ENCODE data around the gene SOX6. TPM values are rescaled to one million over a fixed set of nuclear protein-coding genes. Genes with fewer than 3 reads are reported as not detected.
"Not testable (repeated sequence)": the region's sequence is repeated elsewhere in the genome, so short reads cannot be mapped to it uniquely, and the experiment has no call there.

Gene SOX6
- 16.9 TPM for total RNA-seq
- long read RNA-seq, partial matches to known transcripts = 1 of 8 reads
- long read RNA-seq, other reads (novel, unspliced or antisense) = 7 of 8 reads

DNA sequence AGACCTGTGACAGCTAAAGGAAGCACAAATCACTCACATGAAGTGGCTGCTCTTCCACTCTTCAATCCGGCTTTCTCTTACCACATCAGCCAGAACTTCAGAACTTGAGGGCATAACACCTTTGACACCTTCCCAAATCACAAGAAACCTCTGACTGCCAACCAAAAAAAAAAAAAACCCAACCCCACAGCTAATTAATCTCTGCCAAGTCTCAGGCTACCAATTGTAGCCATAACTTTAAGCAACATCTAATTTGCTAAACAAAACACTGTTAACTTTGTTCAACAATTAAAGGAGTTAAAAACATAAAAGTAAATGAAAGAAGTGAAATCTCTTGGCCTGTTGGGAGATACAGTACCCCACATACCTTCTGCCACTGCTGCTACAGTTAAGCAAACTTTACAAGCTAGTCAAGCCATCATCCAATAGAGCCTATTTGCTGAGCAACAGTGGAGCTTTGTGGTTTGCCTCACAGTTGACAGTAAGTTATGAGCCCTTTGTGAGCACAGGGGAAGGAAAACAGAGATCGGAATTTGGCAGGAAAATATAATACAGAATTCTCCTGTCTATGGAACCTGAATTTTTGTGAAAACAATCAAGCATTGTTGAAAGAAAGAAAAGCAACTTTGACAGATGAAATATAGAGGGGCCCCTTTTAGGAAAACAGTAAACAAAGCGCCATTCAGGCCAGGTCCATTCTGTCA is at the start of gene SOX6:
TSS of gene SOX6 (minus strand) at position 490 of the 704 bp plus-strand sequence. CDS start 15,298 bp downstream, outside the sequence.
- ATAC-seq (peak; percentile 57), DNase-seq (no peak)
- intact Hi-C loops (cut with micrococcal nuclease) = no loop called here

DNA sequence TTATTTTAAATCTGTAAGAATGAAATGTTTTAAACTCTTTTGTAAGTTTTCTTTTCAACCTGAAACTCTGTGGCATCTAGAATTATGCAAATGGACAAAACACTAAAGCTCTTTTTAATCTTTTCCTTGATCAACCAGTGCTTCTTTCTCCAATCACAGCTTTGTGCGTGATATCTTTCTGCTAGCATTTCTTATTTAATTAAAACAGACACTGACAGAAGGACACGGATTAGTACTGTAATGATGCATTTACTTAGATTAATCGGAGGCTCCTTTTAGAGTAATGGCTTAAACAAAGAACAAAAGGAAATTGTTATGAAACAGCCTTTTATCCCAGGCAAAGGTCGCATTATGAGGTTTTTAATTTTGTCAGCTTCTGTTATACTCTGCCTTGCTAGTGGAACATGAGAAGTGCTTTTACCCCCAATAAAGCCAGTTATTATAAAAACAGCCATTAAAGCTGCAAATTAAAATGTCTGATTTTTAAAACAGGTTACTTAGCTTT is 48.5 kb upstream of the SOX6 start:
- DNase-seq = no peak
- intact Hi-C loops (cut with micrococcal nuclease) = no loop called here
- ATAC-seq = no peak

DNA sequence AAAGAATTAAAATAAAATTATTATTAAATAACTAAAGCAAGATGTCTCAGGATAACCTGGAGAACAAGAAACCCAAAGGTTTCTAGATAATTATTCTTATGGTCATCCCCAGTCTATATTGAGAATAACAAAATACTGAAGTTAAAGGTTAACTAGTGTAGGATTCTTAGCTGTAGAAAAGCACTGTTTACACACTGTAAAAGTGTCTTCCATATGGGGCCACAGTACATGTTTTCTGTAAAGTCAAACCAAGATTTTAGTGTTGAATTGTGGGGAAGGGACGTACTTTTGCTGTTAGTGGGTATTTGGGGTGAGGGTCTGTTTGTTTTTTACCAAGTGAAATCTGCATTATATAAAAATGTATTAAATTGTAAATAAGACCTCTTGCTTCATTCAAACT is 47.5 kb upstream of the SOX6 start:
- intact Hi-C loops (cut with micrococcal nuclease) = no loop called here
- DNase-seq = no peak
- ATAC-seq = no peak

DNA sequence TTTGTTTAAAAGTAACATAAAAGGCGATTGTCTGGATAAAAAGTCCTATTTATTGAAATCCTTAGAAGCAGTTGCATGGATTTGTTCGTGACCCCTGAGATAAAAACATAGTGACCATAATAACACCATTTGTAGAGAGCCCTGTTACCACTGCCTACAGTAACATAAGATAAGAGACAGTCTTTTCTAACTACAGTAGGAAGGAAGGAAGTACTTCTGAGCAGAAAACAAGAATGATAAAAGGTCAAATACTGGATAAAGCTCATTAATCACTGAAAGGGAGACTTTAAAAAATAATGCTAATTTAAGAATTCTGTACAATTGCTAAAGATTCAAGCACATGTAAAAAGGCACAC is 47.1 kb upstream of the SOX6 start:
- ATAC-seq = no peak
- intact Hi-C loops (cut with micrococcal nuclease) = no loop called here
- DNase-seq = no peak

DNA sequence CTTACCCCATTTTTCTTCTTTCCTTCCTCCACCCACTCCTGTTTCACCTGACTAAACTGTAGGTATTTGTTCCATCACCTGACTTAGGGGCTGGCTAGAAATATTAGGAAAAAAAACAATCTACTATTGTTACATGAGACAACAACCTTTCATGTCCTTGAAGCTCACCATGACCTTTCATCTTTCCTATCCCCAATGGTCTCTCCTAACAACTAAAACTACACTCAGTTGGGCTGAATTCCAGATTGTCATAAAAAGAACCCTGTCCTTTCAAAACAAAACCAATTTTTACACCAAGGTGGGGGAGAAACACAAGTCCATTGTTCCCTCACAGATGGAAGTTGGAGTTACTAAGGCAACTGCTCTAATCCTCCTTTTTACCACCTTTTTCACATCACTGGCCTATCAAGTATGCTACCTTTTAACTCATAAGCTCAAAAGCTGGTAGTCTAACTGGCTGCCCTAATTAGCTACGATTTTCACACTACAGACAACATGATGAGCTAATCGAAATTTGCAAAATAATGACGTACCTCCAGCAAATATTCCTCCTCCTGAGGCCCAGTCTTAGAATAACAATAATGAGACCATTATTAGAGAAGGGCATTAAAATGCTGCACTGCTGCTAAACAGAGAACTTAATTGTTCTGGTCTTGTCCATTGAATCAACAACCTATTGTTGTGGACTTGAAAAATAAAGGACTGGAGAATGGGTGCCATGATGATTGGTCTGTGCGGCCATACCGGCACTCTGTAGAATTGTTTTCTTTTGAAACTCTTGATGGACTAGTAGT is 46.5 kb upstream of the SOX6 start:
- no peak for ATAC-seq
- no peak for DNase-seq
- intact Hi-C loops (cut with micrococcal nuclease) = no loop called here

DNA sequence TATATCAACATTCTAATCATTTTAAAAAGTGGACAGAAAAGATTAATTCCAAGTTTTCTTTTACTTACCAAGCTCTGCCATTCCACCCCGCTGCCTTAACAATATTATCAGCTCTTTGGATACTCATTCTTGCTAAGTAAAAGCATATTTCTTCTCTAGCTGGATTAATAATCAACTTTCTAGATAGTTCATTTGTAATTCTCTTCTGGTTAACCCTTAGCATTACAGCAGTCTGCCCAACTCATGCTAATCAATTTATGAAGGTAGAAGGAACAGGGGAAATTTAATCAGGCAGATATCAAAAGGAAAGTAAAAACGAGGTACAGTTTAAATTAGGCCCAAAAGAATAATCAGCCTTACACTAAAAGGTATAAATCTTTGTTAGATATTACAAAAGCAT is 41.0 kb upstream of the SOX6 start:
- ATAC-seq = no peak
- intact Hi-C loops (cut with micrococcal nuclease) = no loop called here
- DNase-seq = no peak

DNA sequence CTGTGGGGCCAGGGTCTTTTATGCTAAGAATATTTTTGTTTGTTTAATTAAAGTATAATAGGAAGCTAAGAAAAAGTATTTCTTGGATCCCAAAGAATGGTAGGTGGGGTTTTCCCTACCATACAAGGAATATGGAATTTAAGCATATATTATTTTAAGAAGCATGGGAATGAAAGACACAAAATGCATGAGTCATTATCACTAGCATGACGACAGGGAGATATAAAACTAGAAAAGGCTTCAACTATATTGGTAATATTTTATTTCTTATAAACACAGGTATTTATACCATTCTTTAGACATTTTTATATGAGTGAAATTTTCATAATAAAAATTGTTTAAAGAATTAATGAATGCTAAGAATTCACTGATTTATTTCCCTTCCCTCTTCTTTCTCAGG is 39.3 kb upstream of the SOX6 start:
- DNase-seq (no peak), ATAC-seq (no peak)
- intact Hi-C loops (cut with micrococcal nuclease) = no loop called here

DNA sequence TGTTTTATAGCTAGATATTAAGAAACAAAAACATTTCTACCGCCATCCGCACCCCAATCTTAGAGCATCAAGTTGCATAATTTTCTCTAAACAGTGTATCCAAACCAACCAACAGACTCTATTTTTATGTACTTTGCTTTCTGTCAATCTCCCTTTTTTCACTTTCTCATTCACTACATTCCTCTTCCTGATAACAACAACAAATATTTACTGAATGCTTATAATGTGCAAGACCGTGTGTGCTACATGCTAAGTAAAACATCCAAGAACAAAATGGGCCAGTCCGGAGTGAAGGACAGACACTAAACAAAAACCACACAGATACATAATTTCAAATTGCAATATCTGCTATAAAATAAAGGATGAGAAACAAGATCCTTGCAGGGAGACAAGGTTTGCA is 38.6 kb upstream of the SOX6 start:
- no peak for ATAC-seq
- intact Hi-C loops (cut with micrococcal nuclease) = no loop called here
- DNase-seq = no peak

DNA sequence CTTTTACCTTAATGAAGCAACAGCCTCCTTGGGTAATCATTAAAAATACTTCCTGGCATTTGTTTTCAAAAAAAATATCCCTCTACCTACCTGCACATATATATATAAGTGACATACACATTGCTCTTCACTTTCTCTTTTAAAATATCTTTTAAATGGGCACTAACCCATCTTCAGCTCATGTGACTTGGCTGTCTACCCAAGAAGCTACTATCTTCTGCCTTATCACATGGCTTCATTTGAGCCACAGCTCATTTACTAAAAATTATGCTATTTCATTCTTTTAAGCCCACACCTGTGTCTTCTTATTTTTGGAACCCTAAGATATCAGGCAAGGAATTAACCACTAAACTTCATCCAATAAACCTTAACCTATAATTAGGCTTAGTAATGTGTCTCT is 37.0 kb upstream of the SOX6 start:
- intact Hi-C loops (cut with micrococcal nuclease) = no loop called here
- ATAC-seq = no peak

DNA sequence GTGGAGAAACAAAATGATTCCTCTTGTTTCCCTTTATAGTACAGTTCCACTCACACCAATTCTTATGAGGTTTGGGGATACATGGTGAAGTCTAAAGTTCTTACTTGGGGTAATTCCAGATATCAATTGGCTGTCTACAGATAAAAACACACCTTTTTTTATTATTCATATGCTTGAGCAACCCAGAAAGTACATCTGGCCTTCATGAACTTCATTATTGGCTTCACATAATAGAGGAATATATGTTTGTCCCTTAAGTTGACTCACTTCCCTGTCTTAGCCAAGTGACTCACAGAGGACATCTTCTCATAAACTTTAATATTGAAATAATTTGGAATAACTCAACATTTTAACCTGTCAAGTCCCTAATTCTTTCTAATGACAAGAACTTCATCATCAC is 36.3 kb upstream of the SOX6 start:
- DNase-seq (no peak), ATAC-seq (no peak)
- intact Hi-C loops (cut with micrococcal nuclease) = no loop called here

More for the DNA sequence above, 37.0 kb upstream of the SOX6 start:
- no peak for DNase-seq

DNA sequence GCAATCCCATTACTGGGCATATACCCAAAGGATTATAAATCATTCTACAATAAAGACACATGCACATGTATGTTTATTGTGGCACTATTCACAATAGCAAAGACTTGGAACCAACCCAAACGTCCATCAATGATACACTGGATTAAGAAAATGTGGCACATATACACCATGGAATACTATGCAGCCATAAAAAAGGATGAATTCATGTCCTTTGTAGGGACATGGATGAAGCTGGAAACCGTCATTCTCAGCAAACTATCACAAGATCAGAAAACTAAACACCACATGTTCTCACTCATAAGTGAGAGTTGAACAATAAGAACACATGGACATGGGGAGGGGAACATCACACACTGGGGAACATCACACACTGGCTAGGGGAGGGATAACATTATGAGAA is 34.5 kb upstream of the SOX6 start:
- DNase-seq; ATAC-seq; intact Hi-C loops (cut with micrococcal nuclease): not testable (repeated sequence)

DNA sequence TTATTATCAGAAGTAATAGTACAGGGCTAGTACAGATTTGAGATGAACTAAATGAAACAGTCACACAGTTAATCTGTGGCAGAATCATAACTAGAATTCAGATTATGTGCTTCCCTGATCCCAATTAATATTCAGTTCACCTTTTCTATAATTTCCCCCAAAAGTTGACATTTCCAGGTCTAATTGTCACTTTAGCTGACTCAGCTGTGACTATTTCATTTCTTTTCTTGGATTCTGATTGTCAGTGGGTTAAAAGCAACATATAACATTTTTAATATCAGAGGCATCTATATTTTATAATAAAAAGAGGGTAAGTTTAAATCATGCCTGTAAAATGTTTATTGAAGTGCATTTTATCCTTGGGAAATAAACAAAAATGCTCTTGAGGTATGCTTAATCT is 28.8 kb upstream of the SOX6 start:
- no peak for DNase-seq
- intact Hi-C loops (cut with micrococcal nuclease) = no loop called here
- ATAC-seq = no peak

DNA sequence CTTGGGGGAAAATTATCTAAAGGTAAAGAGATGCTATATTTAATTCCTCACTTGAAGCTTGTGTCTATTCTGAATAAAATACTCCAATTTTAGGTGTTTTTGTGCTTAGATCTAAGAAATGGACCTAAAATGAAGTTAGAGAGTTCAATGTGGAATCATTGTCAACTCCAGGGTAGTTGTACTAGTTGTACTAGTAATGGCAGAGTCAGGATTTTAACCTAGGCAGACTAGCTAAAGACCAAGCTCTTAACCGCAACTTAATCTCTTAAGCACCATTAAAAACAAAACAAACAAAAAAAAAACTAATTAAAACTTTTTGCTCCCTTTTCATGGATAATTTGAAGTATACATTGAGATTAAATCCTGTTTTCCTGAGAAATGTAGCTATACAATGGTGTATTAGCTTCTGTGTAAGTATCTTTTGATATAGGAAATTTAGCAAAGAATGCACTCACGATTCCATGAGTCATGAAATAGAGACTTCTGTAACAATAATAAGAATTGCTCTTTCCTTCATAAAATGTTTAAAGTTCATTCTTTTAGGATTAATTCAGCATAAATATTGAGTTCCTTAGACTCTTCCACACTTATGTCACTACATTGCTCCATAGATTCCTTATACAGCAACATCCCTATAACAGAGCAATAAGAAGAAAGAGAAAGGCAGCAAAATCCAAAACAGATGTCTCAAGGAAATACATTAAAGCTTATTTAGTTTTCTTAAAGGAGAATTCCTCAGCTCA is 26.5 kb upstream of the SOX6 start:
- DNase-seq (no peak), ATAC-seq (no peak)
- intact Hi-C loops (cut with micrococcal nuclease) = no loop called here

DNA sequence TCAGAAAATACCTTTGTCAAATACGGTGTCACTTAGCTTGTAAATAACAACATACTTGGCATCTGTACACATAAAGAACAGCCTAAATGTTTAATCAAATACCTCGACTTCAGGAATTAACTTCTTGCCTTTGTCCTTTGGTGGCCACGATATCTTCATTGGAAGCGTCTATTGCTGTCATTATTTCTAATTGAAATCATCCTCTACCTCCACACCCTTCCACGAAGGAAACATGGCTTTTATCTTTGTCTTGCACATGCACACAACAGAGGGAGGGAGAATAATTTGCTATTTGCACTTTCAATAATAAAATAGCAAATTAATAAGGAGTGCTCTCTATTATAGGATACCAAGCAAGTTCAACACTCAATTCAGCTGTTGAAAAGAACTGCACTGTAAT is 25.8 kb upstream of the SOX6 start:
- DNase-seq (no peak), ATAC-seq (no peak)
- intact Hi-C loops (cut with micrococcal nuclease) = no loop called here

DNA sequence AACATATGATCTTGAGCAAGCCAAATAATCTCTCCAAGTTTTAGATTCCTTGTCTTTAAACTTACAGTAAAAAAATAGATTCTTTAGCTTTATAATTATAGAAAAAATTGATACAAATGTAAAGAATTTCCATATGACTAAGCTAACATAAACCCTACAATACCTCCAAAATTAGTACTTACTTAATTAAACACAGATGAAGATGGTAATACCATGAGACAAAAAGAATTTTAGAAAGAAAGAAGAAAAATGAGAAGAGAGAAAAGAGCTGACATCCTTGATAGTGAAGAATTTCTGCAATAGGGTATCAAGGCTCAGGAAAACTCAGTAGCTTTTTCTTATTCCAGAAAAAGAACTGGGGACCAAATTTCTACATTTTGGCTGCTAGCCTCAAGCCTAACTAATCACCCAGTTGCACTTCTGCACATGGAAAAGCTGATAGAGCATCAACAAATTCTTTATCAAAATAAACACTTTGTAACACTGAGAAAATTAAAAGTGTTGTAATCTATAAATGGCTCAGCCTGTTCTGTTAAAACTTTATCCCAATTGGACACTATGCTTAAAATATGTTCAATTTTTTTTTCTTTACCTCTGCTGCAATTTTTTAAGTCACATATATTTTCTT is 24.7 kb upstream of the SOX6 start:
- ATAC-seq (no peak), DNase-seq (no peak)
- intact Hi-C loops (cut with micrococcal nuclease) = no loop called here

DNA sequence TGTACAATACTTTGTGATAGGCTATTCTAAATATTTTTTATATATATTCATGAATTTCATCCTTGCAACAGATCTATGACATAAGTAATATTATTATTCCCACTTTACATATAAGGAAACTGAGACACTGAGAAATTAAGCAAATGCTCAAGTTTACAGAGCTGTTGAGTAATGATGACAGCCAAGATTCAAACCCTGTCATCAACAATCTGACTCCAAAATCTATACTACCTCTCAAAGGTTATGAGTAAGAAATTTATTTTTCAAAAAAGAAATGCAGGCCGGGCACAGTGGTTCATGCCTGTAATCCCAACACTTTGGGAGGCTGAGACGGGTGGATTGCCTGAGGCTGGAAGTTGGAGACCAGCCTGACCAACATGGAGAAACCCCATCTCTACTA is 22.6 kb upstream of the SOX6 start:
- ATAC-seq = no peak
- DNase-seq = no peak
- intact Hi-C loops (cut with micrococcal nuclease) = no loop called here

DNA sequence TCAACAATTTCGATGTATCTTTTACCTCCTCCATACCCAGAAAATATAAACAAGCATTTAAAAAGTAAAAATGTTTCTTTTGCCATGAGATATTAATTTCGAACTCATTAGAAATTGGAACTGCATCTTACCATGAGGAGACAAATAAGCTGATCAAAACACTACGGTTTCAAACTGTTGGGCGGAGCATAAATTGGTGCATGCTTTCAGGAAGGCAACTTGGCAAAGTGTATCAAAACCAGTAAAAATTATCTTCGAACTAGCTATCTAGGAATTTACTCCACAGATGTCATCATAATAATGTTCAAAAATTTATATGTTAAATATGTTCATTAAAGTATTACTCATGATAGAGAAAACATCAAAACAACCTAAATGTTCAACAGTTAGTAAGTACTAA is 21.4 kb upstream of the SOX6 start:
- intact Hi-C loops (cut with micrococcal nuclease) = no loop called here
- no peak for DNase-seq
- ATAC-seq = no peak

DNA sequence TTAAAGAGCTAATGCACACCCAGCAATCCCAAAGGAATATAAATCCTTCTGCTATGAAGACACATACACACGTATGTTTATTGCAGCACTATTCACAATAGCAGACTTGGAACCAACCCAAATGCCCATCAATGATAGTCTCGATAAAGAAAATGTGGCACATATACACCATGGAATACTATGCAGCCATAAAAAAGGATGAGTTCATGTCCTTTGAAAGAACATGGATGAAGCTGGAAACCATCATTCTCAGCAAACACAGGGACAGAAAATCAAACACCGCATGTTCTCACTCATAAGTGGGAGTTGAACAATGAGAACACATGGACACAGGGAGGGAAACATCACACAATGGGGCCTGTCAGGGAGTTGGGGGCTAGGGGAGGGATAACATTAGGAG is 19.3 kb upstream of the SOX6 start:
- ATAC-seq; intact Hi-C loops (cut with micrococcal nuclease): not testable (repeated sequence)

DNA sequence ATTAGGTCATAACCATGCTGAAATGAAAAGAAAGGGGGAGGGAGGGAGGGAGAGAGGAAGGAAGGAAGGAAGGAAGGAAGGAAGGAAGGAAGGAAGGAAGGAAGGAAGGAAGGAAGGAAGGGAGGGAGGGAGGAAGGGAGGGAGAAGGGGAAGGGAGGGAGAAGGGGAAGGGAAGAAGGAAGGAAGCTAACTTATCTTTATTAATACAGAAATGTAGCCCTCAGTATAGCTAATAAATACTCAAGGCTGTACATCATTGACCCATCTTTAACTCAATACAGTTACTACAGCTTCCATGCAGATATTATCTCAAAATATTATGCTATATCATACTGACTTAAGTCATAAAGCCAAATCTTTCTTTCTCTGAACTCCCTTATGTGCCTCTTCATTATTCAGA is 17.4 kb upstream of the SOX6 start:
- intact Hi-C loops (cut with micrococcal nuclease) = no loop called here
- no peak for ATAC-seq
- DNase-seq = no peak

More for the DNA sequence above, 19.3 kb upstream of the SOX6 start:
- not testable (repeated sequence) for DNase-seq

DNA sequence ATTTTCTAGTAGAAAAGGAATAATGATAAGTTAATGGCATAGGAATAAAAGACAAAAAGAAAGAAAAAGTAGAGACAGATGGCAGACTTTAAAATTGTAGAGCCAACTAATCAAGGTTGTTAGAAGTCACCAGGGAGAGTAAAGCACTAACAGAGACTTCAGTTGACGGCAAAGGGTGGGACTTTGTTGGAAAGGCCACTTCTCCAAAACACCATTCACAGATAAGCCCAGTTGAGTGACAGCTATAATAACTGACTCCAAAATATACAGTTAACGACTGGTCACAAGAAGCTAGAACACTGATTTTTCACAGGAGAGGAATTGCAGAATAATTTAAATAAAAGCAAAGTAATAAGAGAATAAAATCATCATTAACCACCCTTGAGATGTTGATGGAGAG is 16.0 kb upstream of the SOX6 start:
- intact Hi-C loops (cut with micrococcal nuclease) = no loop called here
- DNase-seq (no peak), ATAC-seq (peak; percentile 63)
